HEK293 (cell line): ENCODE results near the gene ICAM5.

Experiments used
- CTCF ChIA-PET: fragments of 350-600 bp; formaldehyde crosslinking; extraction: SDS; loops from one replicate; lab custom pipeline; 2021; ENCODE audit warnings: antibody characterized with exemption; lab: Yijun Ruan, JAX
- POLR2A ChIA-PET: fragments of 300-600 bp; formaldehyde crosslinking; extraction: SDS; loops from one replicate; lab custom pipeline; 2020; ENCODE audit warnings: antibody characterized with exemption, inconsistent platforms; lab: Yijun Ruan, JAX
- H3K27ac ChIP-seq: fragments of 200-500 bp; sonication (Bioruptor generic); 2 replicates; pipeline ENCODE4 v1.5.1; 2014; ENCODE audit warnings: low read depth, low read length, control low read depth, inconsistent platforms; ENCODE audit errors: extremely low read depth
- H3K36me3 ChIP-seq, 2 experiments: fragments of 200-500 bp in 1 of 2; sonication (Bioruptor generic) in 1 of 2; 1 replicate in 1 of 2; 2 replicates in 1 of 2; pipeline ENCODE4 v1.5.1; 2014 to 2017; ENCODE audit warnings: inconsistent platforms in 2 of 2, low read length in 2 of 2; ENCODE audit not compliant: control insufficient read depth in 2 of 2, insufficient read depth in 1 of 2
- H3K4me1 ChIP-seq: fragments of 200-500 bp; sonication (Bioruptor generic); 2 replicates; pipeline ENCODE4 v1.5.1; 2014; ENCODE audit warnings: mild to moderate bottlenecking, low read length, inconsistent platforms; ENCODE audit not compliant: control insufficient read depth, insufficient read depth
- H3K4me3 ChIP-seq: 2 replicates; pipeline ENCODE4 v1.5.1; 2011; ENCODE audit warnings: low read depth, mild to moderate bottlenecking, control low read depth, low read length, moderate library complexity
- H3K9me3 ChIP-seq: fragments of 200-500 bp; sonication (Bioruptor generic); 2 replicates; pipeline ENCODE4 v1.5.1; 2014; ENCODE audit warnings: low read depth, low read length, inconsistent platforms; ENCODE audit not compliant: control insufficient read depth, insufficient read depth
- HIC1 ChIP-seq: fragments of 450-650 bp; formaldehyde crosslinking; IDR thresholded peaks from 2 replicates; pipeline ENCODE4 v1.5.1; 2016; ENCODE audit warnings: missing biosample characterization, missing genetic modification characterization
- PATZ1 ChIP-seq: fragments of 450-650 bp; formaldehyde crosslinking; IDR thresholded peaks from 2 replicates; pipeline ENCODE4 v1.5.1; 2016; ENCODE audit warnings: missing biosample characterization, missing genetic modification characterization
- PRDM10 ChIP-seq: fragments of 450-650 bp; formaldehyde crosslinking; IDR thresholded peaks from 2 replicates; pipeline ENCODE4 v1.5.1; 2016; ENCODE audit warnings: missing biosample characterization, missing genetic modification characterization
- SCRT2 ChIP-seq: fragments of 450-650 bp; formaldehyde crosslinking; IDR thresholded peaks from 2 replicates; pipeline ENCODE4 v1.5.1; 2016; ENCODE audit warnings: missing biosample characterization, missing genetic modification characterization
- ZBTB20 ChIP-seq: fragments of 450-650 bp; formaldehyde crosslinking; IDR thresholded peaks from 2 replicates; pipeline ENCODE4 v1.5.1; 2016; ENCODE audit warnings: missing biosample characterization, missing genetic modification characterization
- ZEB2 ChIP-seq: fragments of 450-650 bp; formaldehyde crosslinking; IDR thresholded peaks from 2 replicates; pipeline ENCODE4 v1.5.1; 2016; ENCODE audit warnings: missing biosample characterization, missing genetic modification characterization
- ZFHX2 ChIP-seq: fragments of 450-650 bp; formaldehyde crosslinking; conservative IDR thresholded peaks from 2 replicates; pipeline ENCODE4 v1.5.1; 2016; ENCODE audit warnings: missing biosample characterization, missing genetic modification characterization
- ZNF692 ChIP-seq: fragments of 450-650 bp; formaldehyde crosslinking; IDR thresholded peaks from 2 replicates; pipeline ENCODE4 v1.5.1; 2016; ENCODE audit warnings: missing biosample characterization, missing genetic modification characterization
- ZNF776 ChIP-seq: fragments of 450-650 bp; formaldehyde crosslinking; IDR thresholded peaks from 2 replicates; pipeline ENCODE4 v1.5.0; 2017; ENCODE audit warnings: missing biosample characterization, missing genetic modification characterization, borderline replicate concordance
- ZNF777 ChIP-seq: fragments of 450-650 bp; formaldehyde crosslinking; IDR thresholded peaks from 2 replicates; pipeline ENCODE4 v1.5.1; 2017; ENCODE audit warnings: missing biosample characterization, missing genetic modification characterization, borderline replicate concordance

ICAM5 gene

GRCh38 chr19:10316229-10317044, 26.7 kb downstream of the ICAM5 start:
- no peak overlapping the region; the same call in 1 of the 2 replicates for H3K4me3 ChIP-seq
- H3K4me1 ChIP-seq = peaks cover 3% of the 10 kb centered on the region
- H3K27ac ChIP-seq = peak overlapping the region; percentile 68; the same call in 1 of the 2 replicates
- peak; percentile 16; the same call in 1 of the 2 replicates for TF ChIP-seq HIC1
- TF ChIP-seq ZNF776 (tag by site-specific recombination) = no peak
- 0 out of 2 replicates have a peak, but pooled peaks have one; percentile 21 for TF ChIP-seq ZNF692
- TF ChIP-seq ZEB2 (tag by site-specific recombination) = 0 out of 2 replicates have a peak, but pooled peaks have one; percentile 8
- TF ChIP-seq SCRT2 (tag by site-specific recombination) = no peak
- 0 out of 2 replicates have a peak, but pooled peaks have one; percentile 42 for TF ChIP-seq PATZ1 (tag by site-specific recombination)
- TF ChIP-seq ZNF777 (tag by site-specific recombination) = no peak
- 0 out of 2 replicates have a peak, but pooled peaks have one; percentile 24 for TF ChIP-seq ZFHX2 (tag by site-specific recombination)
- TF ChIP-seq ZBTB20 (tag by site-specific recombination) = peak; percentile 19; the same call in 1 of the 2 replicates
- peak; percentile 43 for TF ChIP-seq PRDM10 (tag by site-specific recombination)
- TF ChIP-seq, all 188 proteins: peak for 7
- CTCF ChIA-PET = interaction anchor here (0.6 to 2.4 kb wide), 2 partner anchors 57 to 72 kb away, joined by 3 to 8 read pairs; no protein-coding TSS in a partner anchor
- H3K9me3 ChIP-seq = no peaks in the 10 kb centered on the region
- peaks cover 13 to 63% of the 10 kb centered on the region in 2 experiments; a peak in 2 of 3 replicates for H3K36me3 ChIP-seq
- POLR2A ChIA-PET = interaction anchor here (0.8 to 1.6 kb wide), 7 partner anchors 8 to 205 kb away, joined by 3 to 7 read pairs (median 3); partner anchors contain the start of genes ICAM1, ICAM4, P2RY11 and RAVER1
